ENCODE data around the gene B4GALT3.

B4GALT3 gene

GRCh38 chr1:161214369-161214768 is 37.1 kb upstream of the B4GALT3 start:
- no peak overlapping the region for H2AFZ ChIP-seq (ENCODE audit: low read length)
- no peak overlapping the region for H3K27ac ChIP-seq (replicated peaks; ENCODE audit: low read length)
- no peak overlapping the region for H2BK120ac ChIP-seq (ENCODE audit: low read depth, low read length)
- H3K4ac ChIP-seq (ENCODE audit: low read length): no peak overlapping the region
- no peak overlapping the region for H4K91ac ChIP-seq (ENCODE audit: low read depth, low read length, poor library complexity)
- H3K4me1 ChIP-seq (ENCODE audit: control insufficient read depth in 2 of 2, insufficient read depth in 1 of 2, low read depth in 1 of 2, low read length in 2 of 2): peaks cover 4 to 6% of the 10 kb centered on the region in 2 donors
- H3K27me3 ChIP-seq (ENCODE audit: control insufficient read depth in 3 of 3, insufficient read depth in 3 of 3, low read depth in 1 of 3, low read length in 3 of 3): peaks cover 0 to 2% (median 0%) of the 10 kb centered on the region in 3 experiments
- no peak overlapping the region for H2AK5ac ChIP-seq (ENCODE audit: low read depth, low read length)
- H2BK12ac ChIP-seq (ENCODE audit: low read length): no peak overlapping the region
- no CpG with 5 or more reads among the region's 9 CpGs for WGBS, 2 donors (ENCODE audit: extremely low coverage in 2 of 2, insufficient read length in 2 of 2, insufficient replicate concordance in 1 of 2)
- H3K14ac ChIP-seq (ENCODE audit: low read length): no peak overlapping the region
- H3K4me2 ChIP-seq (ENCODE audit: insufficient read depth, low read length, poor library complexity, severe bottlenecking): no peak overlapping the region
- H3K4me3 ChIP-seq (ENCODE audit: low read length in 2 of 2): no peak overlapping the region
- no peaks in the 10 kb centered on the region for H3K9me3 ChIP-seq (replicated peaks in 1 of 2; ENCODE audit: control insufficient read depth in 2 of 2, insufficient read depth in 1 of 2, low read depth in 1 of 2, low read length in 2 of 2)
- H3K36me3 ChIP-seq (replicated peaks in 1 of 2; ENCODE audit: control insufficient read depth in 2 of 2, insufficient read depth in 2 of 2, low read length in 2 of 2): peaks cover 32 to 59% of the 10 kb centered on the region in 2 donors
- no peak for DNase-seq (ENCODE audit: low spot score)
- H3K18ac ChIP-seq (ENCODE audit: low read length): no peak overlapping the region
- H4K8ac ChIP-seq (ENCODE audit: low read depth, low read length): no peak overlapping the region
- no peaks in the 10 kb centered on the region for H3K79me1 ChIP-seq (ENCODE audit: low read depth, low read length)
- H2BK5ac ChIP-seq (ENCODE audit: low read length): no peak overlapping the region
- no peak overlapping the region for H3K23ac ChIP-seq (ENCODE audit: low read depth, low read length, poor library complexity)
- no peak overlapping the region for H2BK15ac ChIP-seq (ENCODE audit: low read length)
- H3K9ac ChIP-seq (ENCODE audit: low read depth, low read length, poor library complexity): no peak overlapping the region

- Histone ChIP-seq H3K27ac (replicated peaks; ENCODE audit: low read length) (no peak overlapping the region), H3K4me2 (ENCODE audit: insufficient read depth, low read length, poor library complexity, severe bottlenecking) (no peak overlapping the region), H3K9me3 (replicated peaks in 1 of 2; ENCODE audit: control insufficient read depth in 2 of 2, insufficient read depth in 1 of 2, low read depth in 1 of 2, low read length in 2 of 2) (no peaks in the 10 kb centered on the region), H3K36me3 (replicated peaks in 1 of 2; ENCODE audit: control insufficient read depth in 2 of 2, insufficient read depth in 2 of 2, low read length in 2 of 2) (peaks cover 47 to 98% of the 10 kb centered on the region in 2 donors), H3K14ac (ENCODE audit: low read length) (no peak overlapping the region), H3K9ac (ENCODE audit: low read depth, low read length, poor library complexity) (no peak overlapping the region), H2BK120ac (ENCODE audit: low read depth, low read length) (no peak overlapping the region), H3K79me1 (ENCODE audit: low read depth, low read length) (peaks cover 2% of the 10 kb centered on the region), H2AFZ (ENCODE audit: low read length) (no peak overlapping the region), H3K18ac (ENCODE audit: low read length) (no peak overlapping the region), H3K4ac (ENCODE audit: low read length) (no peak overlapping the region), H3K4me3 (ENCODE audit: low read length in 2 of 2) (no peak overlapping the region), H4K8ac (ENCODE audit: low read depth, low read length) (no peak overlapping the region), H2BK15ac (ENCODE audit: low read length) (no peak overlapping the region), H2BK5ac (ENCODE audit: low read length) (no peak overlapping the region), H3K27me3 (ENCODE audit: control insufficient read depth in 3 of 3, insufficient read depth in 3 of 3, low read depth in 1 of 3, low read length in 3 of 3) (peaks cover 0 to 2% (median 0%) of the 10 kb centered on the region in 3 experiments), H2BK12ac (ENCODE audit: low read length) (no peak overlapping the region), H2AK5ac (ENCODE audit: low read depth, low read length) (no peak overlapping the region), H3K23ac (ENCODE audit: low read depth, low read length, poor library complexity) (no peak overlapping the region), H4K91ac (ENCODE audit: low read depth, low read length, poor library complexity) (no peak overlapping the region), H3K4me1 (ENCODE audit: control insufficient read depth in 2 of 2, insufficient read depth in 1 of 2, low read depth in 1 of 2, low read length in 2 of 2) (no peaks in the 10 kb centered on the region)
- WGBS, 2 donors (ENCODE audit: extremely low coverage in 2 of 2, insufficient read length in 2 of 2, insufficient replicate concordance in 1 of 2): no CpG with 5 or more reads among the region's 11 CpGs
- no peak for DNase-seq (ENCODE audit: low spot score)
Observed at GRCh38 chr1:161209790-161210409, 32.6 kb upstream of the B4GALT3 start.

- no peak overlapping the region for H3K4ac ChIP-seq (ENCODE audit: low read length)
- no peak overlapping the region for H3K27ac ChIP-seq (replicated peaks; ENCODE audit: low read length)
- no peak overlapping the region for H3K4me3 ChIP-seq (ENCODE audit: low read length in 2 of 2)
- H2BK5ac ChIP-seq (ENCODE audit: low read length): no peak overlapping the region
- no peak overlapping the region for H2BK15ac ChIP-seq (ENCODE audit: low read length)
- no peak overlapping the region for H3K23ac ChIP-seq (ENCODE audit: low read depth, low read length, poor library complexity)
- H2BK120ac ChIP-seq (ENCODE audit: low read depth, low read length): no peak overlapping the region
- no peaks in the 10 kb centered on the region for H3K9me3 ChIP-seq (replicated peaks in 1 of 2; ENCODE audit: control insufficient read depth in 2 of 2, insufficient read depth in 1 of 2, low read depth in 1 of 2, low read length in 2 of 2)
- H4K8ac ChIP-seq (ENCODE audit: low read depth, low read length): no peak overlapping the region
- H3K79me1 ChIP-seq (ENCODE audit: low read depth, low read length): peaks cover 2% of the 10 kb centered on the region
- H3K4me2 ChIP-seq (ENCODE audit: insufficient read depth, low read length, poor library complexity, severe bottlenecking): no peak overlapping the region
- WGBS, 2 donors (ENCODE audit: extremely low coverage in 2 of 2, insufficient read length in 2 of 2, insufficient replicate concordance in 1 of 2): no CpG with 5 or more reads among the region's 8 CpGs
- no peak overlapping the region for H4K91ac ChIP-seq (ENCODE audit: low read depth, low read length, poor library complexity)
- H3K14ac ChIP-seq (ENCODE audit: low read length): no peak overlapping the region
- DNase-seq (ENCODE audit: low spot score): no peak
- no peak overlapping the region for H2BK12ac ChIP-seq (ENCODE audit: low read length)
- no peaks in the 10 kb centered on the region for H3K4me1 ChIP-seq (ENCODE audit: control insufficient read depth in 2 of 2, insufficient read depth in 1 of 2, low read depth in 1 of 2, low read length in 2 of 2)
- H3K36me3 ChIP-seq (replicated peaks in 1 of 2; ENCODE audit: control insufficient read depth in 2 of 2, insufficient read depth in 2 of 2, low read length in 2 of 2): peaks cover 32 to 88% of the 10 kb centered on the region in 2 donors
- no peak overlapping the region for H3K9ac ChIP-seq (ENCODE audit: low read depth, low read length, poor library complexity)
- H3K27me3 ChIP-seq (ENCODE audit: control insufficient read depth in 3 of 3, insufficient read depth in 3 of 3, low read depth in 1 of 3, low read length in 3 of 3): peaks cover 0 to 1% (median 0%) of the 10 kb centered on the region in 3 experiments
- H2AFZ ChIP-seq (ENCODE audit: low read length): no peak overlapping the region
- no peak overlapping the region for H2AK5ac ChIP-seq (ENCODE audit: low read depth, low read length)
- H3K18ac ChIP-seq (ENCODE audit: low read length): no peak overlapping the region
Observed at GRCh38 chr1:161207173-161207572, 29.9 kb upstream of the B4GALT3 start.

- Histone ChIP-seq H4K91ac (ENCODE audit: low read depth, low read length, poor library complexity) (no peak overlapping the region), H2BK12ac (ENCODE audit: low read length) (no peak overlapping the region), H3K23ac (ENCODE audit: low read depth, low read length, poor library complexity) (no peak overlapping the region), H3K27me3 (ENCODE audit: control insufficient read depth in 3 of 3, insufficient read depth in 3 of 3, low read depth in 1 of 3, low read length in 3 of 3) (no peaks in the 10 kb centered on the region), H3K4me1 (ENCODE audit: control insufficient read depth in 2 of 2, insufficient read depth in 1 of 2, low read depth in 1 of 2, low read length in 2 of 2) (peaks cover 3 to 4% of the 10 kb centered on the region in 2 donors), H3K27ac (replicated peaks; ENCODE audit: low read length) (no peak overlapping the region), H3K18ac (ENCODE audit: low read length) (no peak overlapping the region), H2AK5ac (ENCODE audit: low read depth, low read length) (no peak overlapping the region), H3K36me3 (replicated peaks in 1 of 2; ENCODE audit: control insufficient read depth in 2 of 2, insufficient read depth in 2 of 2, low read length in 2 of 2) (peaks cover 26 to 82% of the 10 kb centered on the region in 2 donors), H4K8ac (ENCODE audit: low read depth, low read length) (no peak overlapping the region), H3K14ac (ENCODE audit: low read length) (no peak overlapping the region), H2AFZ (ENCODE audit: low read length) (no peak overlapping the region), H2BK5ac (ENCODE audit: low read length) (no peak overlapping the region), H3K9me3 (replicated peaks in 1 of 2; ENCODE audit: control insufficient read depth in 2 of 2, insufficient read depth in 1 of 2, low read depth in 1 of 2, low read length in 2 of 2) (no peaks in the 10 kb centered on the region), H2BK15ac (ENCODE audit: low read length) (no peak overlapping the region), H3K79me1 (ENCODE audit: low read depth, low read length) (peaks cover 2% of the 10 kb centered on the region), H3K4me2 (ENCODE audit: insufficient read depth, low read length, poor library complexity, severe bottlenecking) (no peak overlapping the region), H3K4me3 (ENCODE audit: low read length in 2 of 2) (no peak overlapping the region), H3K9ac (ENCODE audit: low read depth, low read length, poor library complexity) (no peak overlapping the region), H2BK120ac (ENCODE audit: low read depth, low read length) (no peak overlapping the region), H3K4ac (ENCODE audit: low read length) (no peak overlapping the region)
- no peak for DNase-seq (ENCODE audit: low spot score)
- no CpG with 5 or more reads among the region's 12 CpGs for WGBS, 2 donors (ENCODE audit: extremely low coverage in 2 of 2, insufficient read length in 2 of 2, insufficient replicate concordance in 1 of 2)
Observed at GRCh38 chr1:161206411-161207140, 29.3 kb upstream of the B4GALT3 start.

Measured in neuronal stem cell (in vitro differentiated cells).